Activated CD4-positive, alpha-beta T cell treated with anti-CD3 and anti-CD28 coated beads for 1 hour (primary cell): ENCODE measurements around the gene TEX2.
"Not testable (repeated sequence)": the region's sequence is repeated elsewhere in the genome, so short reads cannot be mapped to it uniquely, and the experiment has no call there.

Source experiments
- DNase-seq: peaks from one replicate; pipeline ENCODE4 v3.0.0-alpha.2; 2020

The TEX2 gene

DNA sequence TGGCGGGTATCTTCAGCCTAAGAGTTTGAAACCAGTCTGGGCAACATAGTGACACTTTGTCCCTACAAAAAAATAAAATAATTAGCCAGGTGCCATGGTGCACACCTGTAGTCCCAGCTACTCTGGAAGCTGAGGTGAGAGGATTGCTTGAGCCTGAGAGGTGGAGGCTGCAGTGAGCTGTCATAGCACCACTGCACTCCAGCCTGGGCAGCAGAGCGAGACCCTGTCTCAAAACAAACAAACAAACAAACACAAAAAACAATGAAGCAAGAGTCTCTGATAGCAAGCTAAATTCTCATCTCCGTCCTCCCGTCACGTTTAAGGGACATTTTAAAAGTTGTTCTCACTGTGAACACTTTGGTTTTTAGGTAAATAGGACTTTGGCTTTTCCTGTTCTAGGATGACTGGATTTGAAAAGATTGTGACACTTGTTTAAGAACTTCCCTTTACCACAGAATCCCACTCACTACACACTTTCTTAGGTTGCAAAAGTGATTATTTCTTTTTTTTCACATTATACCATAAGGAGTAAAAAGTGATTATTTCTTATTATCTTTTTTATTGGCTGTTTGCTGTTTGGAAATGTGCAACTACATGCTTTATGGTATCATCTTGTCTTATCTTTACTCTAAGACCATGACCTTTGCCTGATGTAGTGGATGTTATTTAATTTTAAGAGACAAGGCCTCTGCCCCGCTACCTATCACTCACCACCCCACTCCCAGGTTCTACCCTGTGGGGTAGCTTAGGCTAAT lies 128.7 kb downstream of the TEX2 start:
- no peak for DNase-seq

DNA sequence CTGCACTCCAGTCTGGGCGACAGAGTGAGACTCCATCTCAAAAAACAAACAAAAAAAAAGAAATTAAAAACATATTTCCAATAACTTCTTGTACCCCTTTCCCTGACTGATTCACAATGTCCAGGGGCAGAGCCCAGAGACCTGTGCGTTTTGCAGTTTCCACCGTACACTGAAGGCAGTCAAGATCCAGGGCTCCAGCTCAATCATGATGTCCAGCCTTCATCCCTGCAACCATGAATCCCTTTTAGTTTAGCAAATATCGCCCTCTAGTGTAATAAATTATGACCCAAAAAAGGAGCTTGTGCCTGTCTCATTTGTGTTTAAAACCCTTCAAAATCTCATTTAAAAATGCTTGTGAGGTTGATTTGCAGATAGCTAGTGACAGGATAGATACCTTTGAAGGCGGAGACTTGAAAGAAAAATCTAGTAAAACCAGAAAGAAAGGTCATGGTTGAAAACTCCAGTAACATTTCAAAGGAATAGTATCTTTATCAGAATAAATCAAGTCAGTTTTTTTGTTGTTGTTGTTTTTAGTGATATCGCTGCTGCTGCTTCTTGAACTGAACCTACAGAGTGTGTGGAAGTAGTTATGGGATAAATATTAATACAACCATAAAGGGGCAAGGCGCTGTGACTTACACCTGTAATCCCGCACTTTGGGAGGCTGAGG lies 129.4 kb downstream of the TEX2 start:
- no peak for DNase-seq

DNA sequence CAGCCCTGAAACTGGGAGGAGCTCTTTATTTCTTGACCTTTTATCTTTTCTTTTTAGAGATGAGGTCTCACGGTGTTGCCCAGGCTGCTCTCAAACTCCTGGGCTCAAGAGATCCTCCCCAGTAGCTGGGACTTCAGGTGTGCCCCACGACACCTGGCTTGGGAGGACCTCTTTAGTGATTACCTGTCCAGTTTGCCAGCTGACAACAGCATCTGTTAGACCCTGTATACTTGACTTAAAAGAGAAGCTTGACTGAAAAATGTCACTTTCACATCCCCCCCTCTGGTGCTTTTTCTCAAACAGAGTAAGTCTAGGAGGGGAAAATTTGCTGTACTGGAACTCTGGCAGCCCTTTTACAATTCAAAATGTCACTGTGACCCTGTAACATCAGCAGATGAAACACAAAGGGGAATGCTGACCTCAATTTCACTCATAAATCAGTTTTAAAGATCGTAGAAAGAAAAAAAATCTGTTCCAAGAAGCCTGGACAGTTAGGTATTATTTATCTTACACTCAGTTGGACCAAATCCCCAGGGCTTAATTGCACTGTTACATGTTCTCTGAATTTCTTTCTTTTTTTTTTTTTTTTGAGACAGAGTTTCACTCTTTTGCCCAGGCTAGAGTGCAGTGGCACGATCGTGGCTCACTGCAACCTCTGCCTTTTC lies 131.3 kb downstream of the TEX2 start:
- DNase-seq: no peak

DNA sequence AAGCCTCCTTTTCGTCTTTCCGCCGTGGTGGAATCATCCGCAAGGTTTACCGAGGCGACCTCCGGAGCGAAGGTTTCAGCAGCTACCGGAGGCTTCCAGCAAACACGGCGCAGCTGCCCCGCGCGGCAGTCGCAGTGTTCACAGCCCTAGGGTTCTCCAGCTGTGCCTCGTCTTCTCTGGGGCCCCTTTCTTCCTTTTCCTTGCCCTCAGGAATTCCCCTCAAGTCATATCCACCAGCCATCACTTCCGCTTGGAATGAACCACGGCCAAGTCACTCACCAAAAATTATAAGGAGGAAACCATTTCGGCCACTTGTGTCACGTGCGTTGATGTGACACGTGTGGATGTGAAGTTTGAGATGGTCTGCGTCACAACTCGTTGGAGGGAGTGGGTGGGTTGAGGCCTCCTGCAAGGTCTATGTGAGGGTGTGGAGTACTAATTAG lies 132.5 kb downstream of the TEX2 start:
- DNase-seq: no peak

DNA sequence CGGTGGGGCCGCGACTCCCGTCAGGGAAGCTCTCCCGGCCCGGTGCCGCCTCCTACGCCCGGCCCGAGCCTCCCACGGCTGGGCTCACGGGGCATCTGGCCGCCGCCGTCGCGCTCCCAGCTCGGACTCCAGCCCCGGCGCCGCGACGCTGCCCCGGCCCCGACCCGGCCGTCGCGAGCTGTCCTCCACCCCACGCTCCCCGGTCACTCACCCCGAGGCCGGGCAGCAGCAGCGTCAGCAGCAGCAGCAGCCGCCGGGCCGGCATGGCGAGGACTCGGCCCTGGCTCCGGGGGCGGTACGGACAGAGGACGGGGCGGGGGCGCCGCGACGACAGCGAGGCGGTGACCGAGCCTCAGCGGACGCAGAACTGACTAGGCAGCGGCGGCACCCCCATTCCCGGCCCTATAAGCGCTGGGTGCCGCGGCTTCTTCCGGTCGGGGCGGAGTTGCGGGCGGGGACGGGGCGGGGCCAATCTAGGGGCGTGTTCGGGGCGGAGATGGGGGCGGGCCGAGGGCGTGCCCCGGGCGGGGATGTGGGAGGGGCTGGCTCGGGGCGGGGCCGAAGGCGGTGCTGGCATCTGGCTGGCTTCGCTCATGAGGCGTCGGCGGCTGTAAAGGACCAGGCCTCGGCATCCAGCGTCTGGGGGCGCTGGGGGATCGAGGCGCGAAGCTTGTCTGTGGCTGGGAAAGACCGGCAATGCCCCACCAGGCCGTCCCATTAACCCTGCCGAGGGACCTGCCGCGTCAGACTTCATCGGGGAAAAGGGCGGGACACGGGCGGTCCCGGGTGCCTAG lies 133.1 kb downstream of the TEX2 start, which contains the start of gene ERN1:
ERN1 (minus strand) TSS at position 380 of the 794 bp plus-strand sequence; CDS start at position 265, 115 bp downstream.
- peak; percentile 90 for DNase-seq

DNA sequence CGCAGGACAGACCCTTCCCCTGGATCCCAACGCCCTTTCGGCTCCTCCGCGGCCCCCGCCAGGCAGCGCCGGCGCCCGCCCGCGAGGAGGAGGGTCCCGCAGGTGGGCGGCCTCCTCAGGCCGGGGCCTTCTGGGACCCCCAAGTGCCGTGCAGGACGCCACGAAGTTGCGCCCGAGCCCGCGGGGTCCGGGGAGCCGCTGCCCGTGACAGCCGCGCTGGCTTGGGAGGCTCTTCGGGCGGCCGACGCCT lies 133.6 kb downstream of the TEX2 start:
- no peak for DNase-seq

DNA sequence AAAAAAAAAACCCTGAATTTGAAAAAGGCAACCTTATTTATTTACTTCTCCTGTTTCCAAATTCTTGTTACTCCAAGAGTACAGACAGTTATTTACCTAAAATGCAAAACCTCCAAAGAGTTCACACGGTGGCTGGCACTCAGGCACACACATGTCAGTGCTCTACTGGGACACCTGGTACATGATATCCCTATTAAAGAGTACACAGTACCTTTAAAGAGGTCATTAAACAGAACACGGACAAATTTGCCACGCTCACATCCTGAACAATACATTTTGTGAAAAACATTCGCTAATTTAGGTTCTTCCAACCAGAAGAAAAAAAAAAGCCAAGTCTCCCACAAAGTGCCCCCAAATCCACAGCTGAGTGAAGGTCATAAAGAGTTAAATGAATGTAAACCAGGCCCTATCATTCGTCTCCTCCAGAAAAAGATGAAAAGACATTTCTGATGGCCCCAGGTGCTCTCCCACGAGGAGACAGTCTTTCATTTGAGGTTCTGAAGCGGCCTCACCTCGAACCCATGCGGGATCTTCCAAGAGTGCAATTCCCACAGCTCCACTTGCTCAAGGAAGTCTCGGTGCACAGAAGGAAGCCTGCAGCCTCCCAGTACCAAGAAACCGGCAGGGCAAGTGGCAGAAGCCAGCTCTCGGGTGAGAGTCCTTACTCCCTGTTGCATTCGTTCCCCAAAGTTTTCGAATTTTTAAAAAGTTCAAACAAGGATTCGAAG lies 134.1 kb downstream of the TEX2 start:
- no peak for DNase-seq

DNA sequence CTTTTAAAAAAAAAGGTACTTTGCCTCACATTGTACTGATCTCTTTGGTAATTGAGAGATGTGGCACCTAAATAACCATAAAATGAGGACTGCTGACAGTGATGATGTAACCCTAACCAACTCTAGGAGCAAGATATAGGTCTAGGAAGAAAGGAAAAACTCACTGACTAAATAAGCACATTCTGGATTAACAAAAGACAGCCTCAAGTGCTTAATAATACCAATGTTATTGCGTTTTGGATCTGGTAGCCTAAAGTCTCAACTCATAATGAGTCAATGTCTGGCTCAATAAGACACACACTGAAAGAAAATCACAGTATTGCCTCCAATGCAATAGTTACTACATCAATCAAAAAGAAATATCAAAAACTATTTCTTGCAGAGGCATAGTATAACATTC lies 136.1 kb downstream of the TEX2 start:
- no peak for DNase-seq

DNA sequence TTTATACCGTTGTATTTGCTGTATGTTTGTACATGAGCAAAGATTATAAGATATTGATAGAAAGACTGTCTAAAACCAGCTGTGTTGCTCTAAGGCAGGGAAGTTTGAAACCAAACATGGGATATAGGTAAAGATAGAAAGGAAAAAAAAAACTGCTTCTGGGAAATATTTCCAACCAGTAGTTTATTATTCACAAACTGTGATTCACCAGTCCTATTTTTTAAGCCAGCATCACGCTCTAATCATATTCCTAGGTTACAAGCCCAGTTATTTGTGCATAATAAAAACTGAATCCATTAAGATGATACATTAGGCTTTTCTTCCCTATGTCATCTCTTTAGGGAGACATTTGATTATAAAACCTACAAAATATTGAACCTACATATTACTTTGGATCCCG lies 137.1 kb downstream of the TEX2 start:
- DNase-seq: no peak

DNA sequence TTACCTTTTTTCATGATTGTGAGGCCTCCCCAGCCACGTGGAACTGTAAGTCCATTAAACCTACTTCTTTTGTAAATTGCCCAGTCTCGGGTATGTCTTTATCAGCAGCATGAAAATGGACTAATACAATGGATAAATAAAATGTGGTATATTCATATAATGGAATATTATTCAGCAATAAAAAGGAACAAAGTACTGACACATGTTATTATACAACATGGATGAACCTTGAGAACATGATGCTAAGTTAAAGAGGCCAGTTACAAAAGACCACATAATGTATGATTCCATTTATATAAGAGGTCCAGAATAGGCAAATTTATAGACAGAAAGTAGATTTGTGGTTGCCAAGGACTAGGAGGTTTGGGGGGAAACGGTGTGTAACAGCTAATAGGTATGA lies 138.5 kb downstream of the TEX2 start:
- DNase-seq: no peak

DNA sequence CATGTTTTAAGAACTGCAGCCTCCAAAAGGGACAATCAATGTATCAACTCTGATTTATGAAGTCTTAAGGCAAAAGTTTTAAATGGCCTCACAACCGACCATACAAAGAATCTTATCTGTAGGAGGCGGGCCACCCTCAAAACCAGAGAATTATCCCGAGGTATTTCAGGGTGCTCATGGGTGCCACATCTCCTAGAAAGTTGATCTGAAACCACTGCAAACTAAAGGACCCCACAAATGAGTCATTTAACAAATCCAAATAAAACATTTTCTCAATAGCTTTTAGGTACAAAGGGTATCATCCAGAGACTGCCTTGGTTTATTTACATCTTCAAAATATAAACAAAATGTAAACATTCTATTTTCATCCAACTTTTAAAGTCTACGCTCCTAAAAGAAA lies 139.9 kb downstream of the TEX2 start:
- DNase-seq: no peak

DNA sequence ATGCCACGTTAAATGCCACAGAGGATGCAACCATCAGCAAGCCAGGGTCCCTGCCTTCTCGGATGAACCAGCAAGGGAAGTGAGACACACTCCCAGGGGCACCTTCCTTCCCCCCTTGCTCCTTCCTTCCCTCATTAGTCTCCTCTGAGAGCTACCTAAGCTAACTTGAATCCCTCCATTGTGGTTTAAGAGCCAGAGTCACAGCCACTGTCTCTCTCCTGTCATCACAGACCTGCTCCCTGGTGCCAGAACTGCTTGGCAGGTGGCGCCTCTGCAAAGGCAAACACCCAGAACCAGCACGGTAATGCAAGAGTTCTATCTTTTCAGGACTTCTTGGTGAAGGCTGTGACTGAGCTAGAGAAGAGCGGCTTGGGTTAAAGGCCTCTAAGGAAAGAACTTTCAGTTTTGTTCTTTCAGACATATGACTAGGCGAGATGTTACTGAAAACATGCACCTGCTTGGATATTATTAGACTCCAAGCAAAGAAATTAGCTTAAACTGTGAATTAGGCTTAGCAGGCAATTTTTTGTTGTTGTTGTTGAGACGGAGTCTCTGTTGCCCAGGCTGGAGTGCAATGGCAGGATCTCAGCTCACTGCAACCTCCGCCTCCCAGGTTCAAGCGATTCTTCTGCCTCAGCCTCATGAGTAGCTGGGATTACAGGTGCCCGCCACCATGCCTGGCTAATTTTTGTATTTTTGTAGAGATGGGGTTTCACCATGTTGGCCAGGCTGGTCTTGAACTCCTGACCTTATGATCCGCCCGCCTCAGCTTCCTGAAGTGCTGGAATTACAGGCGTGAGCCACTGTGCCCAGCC lies 141.9 kb downstream of the TEX2 start:
- not testable (repeated sequence) for DNase-seq

DNA sequence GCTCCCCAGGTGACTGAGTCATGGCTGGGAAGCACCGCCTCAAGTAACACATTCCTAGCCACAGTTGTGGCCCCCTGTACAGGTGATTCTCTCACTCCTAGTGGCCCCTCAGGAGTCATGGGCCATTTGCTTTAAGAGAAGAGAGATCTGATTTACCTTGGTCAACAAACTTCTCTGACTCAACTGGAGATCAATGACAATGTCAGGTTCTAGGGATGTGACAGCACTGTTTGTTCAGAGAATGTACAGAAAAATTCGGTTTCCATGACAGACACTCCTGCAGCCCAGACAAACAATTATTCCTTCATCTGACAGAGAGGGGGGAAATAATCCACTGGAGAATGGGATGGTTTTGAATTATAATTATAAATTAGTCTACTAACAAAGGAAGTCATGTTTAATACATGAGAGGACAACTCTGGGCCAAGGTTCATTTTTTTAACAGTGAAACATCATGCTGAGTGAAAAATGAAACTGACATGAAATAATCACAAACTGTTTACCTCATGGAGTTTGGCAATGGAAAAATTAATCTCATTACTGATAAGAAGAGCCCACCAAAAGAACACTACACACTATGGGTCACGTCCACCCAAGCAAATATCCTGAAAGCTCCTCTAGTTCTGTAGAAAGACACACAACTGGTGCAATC lies 142.8 kb downstream of the TEX2 start:
- no peak for DNase-seq

DNA sequence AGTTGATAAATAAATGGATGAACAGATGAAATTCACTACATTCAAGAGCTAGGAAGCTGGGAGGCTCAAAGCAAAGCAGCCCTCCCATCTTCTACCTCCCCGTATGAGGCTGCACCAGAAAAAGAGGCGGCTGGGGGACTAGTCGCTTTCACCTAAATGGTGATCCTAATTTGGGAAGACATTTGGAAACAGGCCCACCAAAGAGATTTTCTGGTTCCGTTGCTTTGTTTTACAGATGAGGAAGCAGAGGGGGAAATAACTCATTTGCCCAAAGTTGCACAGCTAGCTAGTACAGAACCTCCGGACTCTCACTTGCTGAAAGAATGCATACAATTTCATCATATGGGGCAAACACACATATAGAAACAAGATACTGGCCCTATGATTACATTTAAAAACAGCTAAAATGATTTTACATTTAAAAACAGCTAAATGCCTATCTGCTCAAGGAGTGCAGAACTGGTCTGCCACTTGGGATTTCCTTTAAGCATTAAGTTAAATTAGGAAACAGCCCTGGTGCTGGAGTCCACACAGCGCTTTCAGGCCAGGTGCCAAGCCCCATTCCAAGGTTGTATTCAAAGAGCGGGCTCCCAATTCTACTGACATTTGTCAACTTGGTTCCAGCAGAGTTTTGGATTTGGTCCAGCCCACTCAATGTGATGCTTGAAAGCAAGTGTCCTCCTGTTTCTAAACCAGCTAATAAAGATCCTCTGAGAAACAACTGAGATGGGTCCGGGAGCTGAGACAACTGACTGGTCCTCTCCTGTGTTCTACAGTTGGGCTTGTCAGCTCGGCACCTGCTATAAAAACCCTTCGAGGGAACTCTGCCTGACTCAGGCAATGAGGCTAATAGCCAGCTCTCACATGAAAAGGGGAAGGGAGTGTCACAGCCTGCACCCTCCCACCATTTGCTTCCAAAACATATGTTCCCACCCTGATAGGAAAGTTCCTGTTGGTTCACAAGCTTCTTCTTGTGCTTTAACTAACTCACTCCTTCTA lies 144.8 kb downstream of the TEX2 start:
- no peak for DNase-seq

DNA sequence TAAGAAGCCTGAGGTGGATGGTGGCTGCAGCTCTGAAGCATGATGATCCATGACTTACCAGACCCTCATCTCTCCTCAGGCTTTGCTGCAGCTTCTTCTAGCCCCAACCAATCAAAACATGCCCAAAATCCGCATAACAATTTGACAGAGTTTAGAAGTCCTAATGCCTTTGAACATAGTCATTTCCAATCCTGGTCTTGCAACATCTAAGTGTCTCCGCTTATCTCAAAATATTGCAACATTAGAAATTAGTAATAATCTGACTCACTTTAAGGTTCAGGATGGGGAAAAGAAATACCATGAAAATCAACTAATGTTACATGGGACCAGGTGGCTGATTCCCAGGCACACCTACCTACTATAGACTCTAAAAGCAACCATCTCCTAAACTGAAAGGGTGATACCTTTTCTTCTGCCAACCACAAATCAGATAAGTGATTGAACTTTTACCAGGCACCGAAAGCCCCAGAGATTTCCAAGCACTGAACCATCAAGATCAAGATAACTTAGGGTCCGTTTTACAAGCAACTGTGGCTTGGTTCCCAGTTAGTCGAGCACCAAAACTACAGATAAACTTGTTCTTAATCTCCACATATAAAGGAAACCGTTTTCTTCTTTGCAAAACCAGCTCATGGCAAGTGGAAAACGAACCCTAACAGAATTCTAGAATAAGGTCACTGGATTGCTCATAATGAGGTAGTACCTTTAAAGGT lies 147.1 kb downstream of the TEX2 start:
- no peak for DNase-seq

DNA sequence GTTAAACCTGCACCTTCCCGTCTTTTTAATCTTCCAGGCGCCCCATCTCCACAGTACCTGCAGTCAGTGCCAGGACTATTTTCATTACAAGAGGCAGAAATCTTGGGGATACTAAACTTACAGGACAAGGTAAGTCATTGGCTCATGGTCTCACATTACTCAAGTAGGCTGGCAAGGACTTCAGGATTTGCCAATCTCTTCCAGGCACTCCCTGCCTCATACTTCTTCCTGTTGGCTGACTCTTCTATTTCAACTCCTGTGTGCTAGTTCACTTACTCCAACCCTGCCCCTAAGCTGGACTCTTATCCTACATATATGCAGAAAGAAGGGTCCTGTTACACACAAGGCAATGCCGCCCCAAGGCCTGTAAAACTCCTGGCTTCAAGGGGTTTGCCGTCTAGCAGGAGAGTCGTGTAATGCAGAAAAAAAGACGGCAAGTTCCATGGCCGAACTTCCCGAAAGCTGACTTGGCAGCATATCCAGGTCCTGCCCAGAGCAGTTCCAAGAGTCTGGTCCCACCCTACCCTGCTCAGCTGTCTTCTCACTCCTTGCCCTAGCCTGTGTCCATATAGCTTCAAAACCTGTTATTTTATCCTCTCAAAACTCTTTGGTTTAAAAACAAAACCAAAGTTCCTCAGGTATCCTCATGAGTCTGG lies 147.9 kb downstream of the TEX2 start:
- DNase-seq: no peak

DNA sequence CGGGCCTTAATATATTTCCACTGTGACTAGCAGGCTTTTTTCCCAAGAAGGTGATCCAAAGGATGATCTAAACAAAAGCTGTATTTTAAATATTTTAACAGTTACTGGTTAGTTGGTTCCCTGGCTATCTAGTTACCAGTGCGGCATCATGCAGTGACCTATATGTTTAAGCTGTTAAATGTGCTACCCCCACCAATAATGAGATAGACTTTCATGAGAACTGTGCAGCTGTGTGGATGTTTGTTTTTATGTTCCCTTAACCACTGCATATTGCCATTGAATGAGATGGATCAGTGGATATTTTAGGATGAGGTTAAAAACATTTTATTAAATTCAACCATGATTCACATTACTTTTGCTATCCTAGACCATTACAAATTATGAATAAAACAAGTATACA lies 150.1 kb downstream of the TEX2 start:
- DNase-seq: no peak

DNA sequence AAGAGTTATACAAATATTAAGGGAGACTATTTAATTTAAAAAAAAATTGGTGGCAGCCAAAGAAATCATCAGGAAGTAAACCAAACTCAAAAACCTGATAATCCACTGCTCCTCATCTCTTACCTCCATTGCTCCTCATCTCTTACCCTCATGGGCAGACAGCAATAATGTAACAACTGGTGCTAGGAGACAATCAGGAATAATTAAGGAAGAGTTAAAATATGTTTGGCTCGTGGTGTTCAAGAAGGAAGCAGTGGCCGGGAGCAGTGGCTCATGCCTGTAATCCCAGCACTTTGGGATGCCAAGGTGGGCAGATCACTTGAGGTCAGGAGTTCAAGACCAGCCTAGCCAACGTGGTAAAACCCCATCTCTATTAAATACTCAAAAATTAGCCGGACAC lies 151.2 kb downstream of the TEX2 start:
- DNase-seq: no peak
